ENCODE results near the gene LHPP. TPM values are rescaled to one million over a fixed set of nuclear protein-coding genes. Genes with fewer than 3 reads are reported as not detected.

LHPP gene
- total and polyA plus RNA-seq, 8 donors: 12.2 to 26.8 (median 15.0) TPM

DNA sequence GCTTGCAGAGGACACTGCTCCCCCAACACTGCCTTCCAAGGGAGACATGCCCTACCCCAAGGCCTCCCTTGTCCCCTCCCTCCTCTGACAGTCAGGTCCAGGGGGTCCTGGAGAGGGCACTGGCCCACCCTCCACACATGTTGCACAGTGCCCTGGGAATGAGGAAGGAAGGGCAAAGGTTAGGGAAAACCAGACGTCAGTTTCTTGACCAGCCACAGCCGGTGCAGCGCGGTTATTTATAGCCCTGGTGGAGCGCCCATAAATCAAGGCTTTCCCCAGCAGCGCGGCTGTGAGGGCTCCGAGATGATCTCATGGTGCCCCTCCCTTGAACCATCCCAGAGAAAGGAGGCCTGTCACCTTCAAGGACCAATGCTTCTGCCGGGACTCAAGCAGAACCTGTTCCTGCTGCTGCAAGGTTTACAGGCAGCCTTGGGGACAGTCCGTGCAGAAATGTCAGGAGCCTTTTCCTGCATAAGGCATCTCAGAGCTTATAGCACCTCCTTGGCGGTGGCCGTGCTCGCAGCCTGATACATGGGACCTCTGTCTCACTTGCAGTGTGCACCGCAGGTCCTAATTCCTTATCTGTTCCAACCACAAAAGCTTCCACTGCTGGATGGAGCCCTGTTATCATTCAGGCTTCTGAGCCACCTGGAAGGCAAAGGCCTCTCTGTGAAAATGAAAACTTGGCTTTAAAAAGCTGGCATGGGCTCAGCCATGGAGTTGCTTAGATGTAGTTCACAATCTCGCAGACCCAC, 127.3 kb downstream of the LHPP start:
- no peak for TF ChIP-seq CTCF (IDR thresholded peaks at IDR 0.05)
- H3K27ac ChIP-seq: no peak overlapping the region
- no peak overlapping the region for H3K4me3 ChIP-seq
- peaks cover 0 to 2% of the 10 kb centered on the region in 2 donors for H3K9me3 ChIP-seq
- intact Hi-C loops (cut with DNase I): no loop called here
- DNase-seq (peak in 2 of 4 donors; percentile 41 to 59), ATAC-seq (peak; percentile 51)
- H3K4me1 ChIP-seq: peaks cover 0 to 9% of the 10 kb centered on the region in 2 donors
- no peaks in the 10 kb centered on the region for H3K36me3 ChIP-seq
- no peaks in the 10 kb centered on the region for H3K27me3 ChIP-seq

- H3K9me3 ChIP-seq: peaks cover 0 to 2% of the 10 kb centered on the region in 2 donors
- TF ChIP-seq CTCF (IDR thresholded peaks at IDR 0.05): no peak
- intact Hi-C loops (cut with DNase I): no loop called here
- ATAC-seq (peak; percentile 43), DNase-seq (peak in 3 of 4 donors; percentile 31 to 77 (median 64))
- H3K27me3 ChIP-seq: no peaks in the 10 kb centered on the region
- no peaks in the 10 kb centered on the region for H3K36me3 ChIP-seq
- no peak overlapping the region for H3K27ac ChIP-seq
- H3K4me1 ChIP-seq: peaks cover 0 to 9% of the 10 kb centered on the region in 2 donors
- no peak overlapping the region for H3K4me3 ChIP-seq
Observed at GRCh38 chr10:124589491-124590041, 127.9 kb downstream of the LHPP start.

GRCh38 chr10:124590216-124591122, 128.8 kb downstream of the LHPP start:
- no peaks in the 10 kb centered on the region for H3K27me3 ChIP-seq
- peak; percentile 9 for ATAC-seq
- DNase-seq: peak in 1 of 4 donors; percentile 34
- no peak overlapping the region for H3K27ac ChIP-seq
- H3K4me3 ChIP-seq: no peak overlapping the region
- H3K36me3 ChIP-seq: no peaks in the 10 kb centered on the region
- intact Hi-C loops (cut with DNase I): no loop called here
- peaks cover 0 to 9% of the 10 kb centered on the region in 2 donors for H3K4me1 ChIP-seq
- H3K9me3 ChIP-seq: peaks cover 0 to 2% of the 10 kb centered on the region in 2 donors
- no peak for TF ChIP-seq CTCF (IDR thresholded peaks at IDR 0.05)

DNA sequence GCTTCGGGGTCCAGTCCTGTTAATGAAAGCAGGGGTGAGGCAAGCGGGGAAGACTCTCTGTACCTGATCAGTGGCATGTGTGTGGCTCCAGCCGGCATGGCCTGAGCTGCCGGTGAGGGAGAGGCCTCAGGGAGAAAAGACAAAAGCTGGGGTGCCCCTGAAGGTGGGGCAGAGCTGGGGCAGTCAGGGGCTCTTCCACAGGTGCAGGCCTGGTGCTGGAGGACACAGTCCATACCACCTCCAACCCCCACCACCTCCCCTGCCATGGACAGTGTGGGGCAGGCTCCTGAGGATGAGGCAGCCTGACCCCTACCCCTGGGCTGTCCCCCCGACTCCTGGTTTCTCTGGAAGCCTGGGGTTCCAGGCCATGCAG, 129.5 kb downstream of the LHPP start:
- no peaks in the 10 kb centered on the region for H3K36me3 ChIP-seq
- no peaks in the 10 kb centered on the region for H3K27me3 ChIP-seq
- no peak for TF ChIP-seq CTCF (IDR thresholded peaks at IDR 0.05)
- no peak overlapping the region for H3K27ac ChIP-seq
- H3K4me1 ChIP-seq: peaks cover 0 to 9% of the 10 kb centered on the region in 2 donors
- DNase-seq (peak in 1 of 4 donors; percentile 43), ATAC-seq (no peak)
- H3K4me3 ChIP-seq: no peak overlapping the region
- peaks cover 0 to 2% of the 10 kb centered on the region in 2 donors for H3K9me3 ChIP-seq
- intact Hi-C loops (cut with DNase I): no loop called here

All from left lung (tissue), 10 donors.